K562 (cell line): ENCODE results near the gene IQCE. TPM values are rescaled to one million over a fixed set of nuclear protein-coding genes. Genes with fewer than 3 reads are reported as not detected.

Experiments
- ATAC-seq: fragments of 200-7000 bp; cut with Tn5 transposase; 3 replicates; pipeline ENCODE4 v1.9.1; 2020; ENCODE audit warnings: moderate library complexity
- BruUV-seq: library from RNA; stranded (reverse); fragments of 400-500 nt; replicated peaks from 2 replicates; lab custom pipeline; 2021; lab: Mats Ljungman, UMichigan
- CTCF ChIA-PET: fragments of 300-600 bp; formaldehyde crosslinking; extraction: SDS; loops from one replicate; lab custom pipeline; 2021; ENCODE audit warnings: low intra/inter-chr PET ratio; lab: Yijun Ruan, JAX
- POLR2A ChIA-PET: fragments of 300-600, 350-650 bp; sonication (Branson Sonifier 250); formaldehyde crosslinking; extraction: SDS; loops from one replicate; lab custom pipeline; 2021; ENCODE audit warnings: antibody characterized with exemption, inconsistent platforms; lab: Yijun Ruan, JAX
- DNase-seq, 4 experiments: peaks; one replicate each; pipeline versions ENCODE4 v3.0.0 to v3.0.0-alpha.2; 2011 to 2018; ENCODE audit warnings: low spot score in 3 of 4, mixed read lengths in 3 of 4; ENCODE audit errors: extremely low read depth in 1 of 4
- FAIRE-seq: peaks from 2 replicates; lab custom pipeline; 2011; peaks lifted over from hg19 to GRCh38; lab: Jason Lieb, UNC
- H2AFZ ChIP-seq: 2 replicates; pipeline ENCODE4 v1.6.0; 2011; ENCODE audit warnings: low read depth, low read length, control low read depth, inconsistent platforms
- H3K27ac ChIP-seq: fragments of 200-600 bp; 3 replicates; pipeline ENCODE4 v1.8.0; 2011; ENCODE audit warnings: low read depth, mild to moderate bottlenecking, control low read depth, inconsistent platforms, low read length, moderate library complexity, mixed read lengths; ENCODE audit errors: extremely low read depth
- H3K27me3 ChIP-seq, 2 experiments: fragments of 300-600 bp in 1 of 2; 2 replicates in 1 of 2; 3 replicates in 1 of 2; pipeline versions ENCODE4 v1.6.0 to v1.8.0; 2011; ENCODE audit warnings: inconsistent platforms in 2 of 2, low read length in 2 of 2, mild to moderate bottlenecking in 1 of 2, mixed read lengths in 1 of 2, moderate library complexity in 1 of 2; ENCODE audit not compliant: control insufficient read depth in 2 of 2, insufficient read depth in 2 of 2
- H3K36me3 ChIP-seq: fragments of 300-600 bp; 3 replicates; pipeline ENCODE4 v1.8.0; 2011; ENCODE audit warnings: mild to moderate bottlenecking, low read length, inconsistent platforms; ENCODE audit not compliant: control insufficient read depth, insufficient read depth
- H3K4me1 ChIP-seq, 2 experiments: fragments of 200-600 bp in 1 of 2; replicated peaks in 1 of 2; 2 replicates in 1 of 2; 3 replicates in 1 of 2; pipeline versions ENCODE4 v1.5.1 to v1.8.0; 2011; ENCODE audit warnings: inconsistent platforms in 2 of 2, low read length in 2 of 2, mild to moderate bottlenecking in 1 of 2, mixed read lengths in 1 of 2, moderate library complexity in 1 of 2; ENCODE audit not compliant: control insufficient read depth in 2 of 2, insufficient read depth in 2 of 2
- H3K4me2 ChIP-seq: 2 replicates; pipeline ENCODE4 v1.6.1; 2011; ENCODE audit warnings: low read length, control low read depth, inconsistent platforms, mixed read lengths; ENCODE audit not compliant: insufficient read depth
- H3K4me3 ChIP-seq: fragments of 200-600 bp; sonication (generic), shearing (Covaris generic); 2 replicates; pipeline ENCODE4 v1.5.1; 2016; ENCODE audit warnings: control low read depth, inconsistent platforms
- H3K79me2 ChIP-seq: fragments of 200-600 bp; 3 replicates; pipeline ENCODE4 v1.8.0; 2011; ENCODE audit warnings: low read length, inconsistent platforms; ENCODE audit not compliant: control insufficient read depth, insufficient read depth
- H3K9ac ChIP-seq, 2 experiments: 2 replicates each; pipeline versions ENCODE4 v1.6.0 to v1.6.1; 2011; ENCODE audit warnings: low read depth in 2 of 2, low read length in 2 of 2, control low read depth in 1 of 2, inconsistent platforms in 1 of 2, mild to moderate bottlenecking in 1 of 2, mixed read lengths in 1 of 2; ENCODE audit not compliant: insufficient read depth in 1 of 2
- H3K9me1 ChIP-seq: one replicate; pipeline ENCODE4 v1.6.0; 2011; ENCODE audit warnings: inconsistent platforms, mild to moderate bottlenecking, low read length, moderate library complexity; ENCODE audit not compliant: control insufficient read depth, insufficient read depth
- H3K9me3 ChIP-seq: replicated peaks from 2 replicates; pipeline ENCODE4 v1.5.1; 2011; ENCODE audit warnings: low read depth, low read length, inconsistent platforms; ENCODE audit not compliant: control insufficient read depth, insufficient read depth
- H4K20me1 ChIP-seq: replicated peaks from 2 replicates; pipeline ENCODE4 v1.6.1; 2011; ENCODE audit warnings: low read length, inconsistent platforms, mixed read lengths; ENCODE audit not compliant: control insufficient read depth, insufficient read depth
- BCOR ChIP-seq: fragments of 450-650 bp; IDR thresholded peaks from 2 replicates; pipeline ENCODE4 v1.6.1; 2016
- MYNN ChIP-seq, 2 experiments: sonication (generic); formaldehyde crosslinking in 1 of 2; IDR thresholded peaks; 2 replicates each; pipeline versions ENCODE4 v1.5.0 to v1.6.1; 2016 to 2020; ENCODE audit warnings: antibody characterized with exemption in 1 of 2, missing genetic modification reagents in 1 of 2
- RHOXF2B ChIP-seq: fragments of 250-450 bp; sonication (Bioruptor Pico); conservative IDR thresholded peaks from 2 replicates; pipeline ENCODE4 v1.5.1; 2021
- ZBTB8A ChIP-seq: fragments of 450-650 bp; IDR thresholded peaks from 2 replicates; pipeline ENCODE4 v1.6.1; 2018; ENCODE audit warnings: mild to moderate bottlenecking, moderate library complexity; ENCODE audit not compliant: partially characterized antibody
- ZFX ChIP-seq: sonication (generic); formaldehyde crosslinking; IDR thresholded peaks from 2 replicates; pipeline ENCODE4 v1.8.0; 2022; ENCODE audit warnings: mild to moderate bottlenecking, missing genetic modification reagents, moderate library complexity
- ZMIZ1 ChIP-seq, 2 experiments: fragments of 150-350 bp in 1 of 2; IDR thresholded peaks; 2 replicates each; pipeline ENCODE4 v1.6.1; 2012 to 2016; ENCODE audit warnings: low read depth in 2 of 2, low read length in 2 of 2, mild to moderate bottlenecking in 1 of 2, moderate library complexity in 1 of 2
- WGBS: fragments of 100-300 bp; shearing (Covaris generic); methylation state at CpG from one replicate; pipeline ENCODE4 v1.1.6; 2016; ENCODE audit warnings: low coverage, mixed read lengths; ENCODE audit not compliant: insufficient coverage; ENCODE audit errors: missing lambda C conversion rate; 5-methylcytosine and 5-hydroxymethylcytosine counted together
- in situ Hi-C: fragments of 300-500 bp; cut with MboI; formaldehyde crosslinking; loops from 4 replicates; pipeline ENCODE4 v1.15.0; 2018; ENCODE audit warnings: inconsistent platforms, mixed read lengths
- intact Hi-C: fragments of 100-400 bp; cut with micrococcal nuclease; formaldehyde crosslinking; loops from 2 replicates; pipeline ENCODE4 v1.14.2; 2022
- polyA plus RNA-seq, 8 experiments: library from polyadenylated mRNA; depleted of rRNA in 4 of 8; stranded (reverse) in 5 of 8; unstranded in 3 of 8; fragments of >200 nt; fragmentation: Nextera tagmentation in 2 of 8; fragmentation: Illumina TruSeq in 1 of 8; extraction: Ambion mirVana in 2 of 8; extraction: Trizol in 1 of 8; gene quantifications; 2 replicates each; pipeline versions ENCODE4 v1.2.1 to v1.2.3, GENCODE V29; 2011 to 2014; ENCODE audit warnings: inconsistent platforms in 1 of 8, missing spikeins in 1 of 8
- total RNA-seq, 7 experiments: library from RNA; depleted of rRNA in 6 of 7; stranded (reverse); fragments of >200 nt in 6 of 7; fragmentation: Illumina TruSeq in 2 of 7; extraction: Trizol in 2 of 7; gene quantifications; 2 replicates each; pipeline versions ENCODE4 v1.2.1 to v1.2.3, GENCODE V29; 2011 to 2021; ENCODE audit warnings: low replicate concordance in 1 of 7

Gene IQCE
- total and polyA plus RNA-seq, 9 of the 15 experiments (the other 6 are each of a cell fraction or from before 2014, with no cell fraction given) = 0.18 to 8.5 (median 4.2) TPM

- no peak for TF ChIP-seq ZMIZ1 (IDR thresholded peaks at IDR 0.05; ENCODE audit: low read depth in 2 of 2, low read length in 2 of 2)
- TF ChIP-seq RHOXF2B (CRISPR knock-in tag) = no peak
Measured at GRCh38 chr7:2527505-2528467, 31.0 kb upstream of the IQCE start (continued).

GRCh38 chr7:2528481-2529095, 30.2 kb upstream of the IQCE start:
- Histone ChIP-seq H3K79me2 (no peaks in the 10 kb centered on the region), H4K20me1 (no peaks in the 10 kb centered on the region; the same call in 1 of the 2 replicates), H3K27me3 (0 out of 5 replicates have a peak, but pooled peaks cover 0 to under 1% of the 10 kb centered on the region in 2 experiments), H2AFZ (no peak overlapping the region), H3K4me1 (peaks cover 25 to 79% of the 10 kb centered on the region in 2 experiments), H3K4me2 (0 out of 2 replicates have a peak overlapping the region, but pooled peaks have one; percentile 39), H3K36me3 (no peaks in the 10 kb centered on the region), H3K9ac (peak overlapping the region in 1 of 2 experiments; percentile 75; a peak in 2 of 4 replicates), H3K4me3 (no peak overlapping the region), H3K9me1 (no peaks in the 10 kb centered on the region), H3K9me3 (no peaks in the 10 kb centered on the region), H3K27ac (no peak overlapping the region)
- ChIA-PET POLR2A (interaction anchor here (1.9 kb wide), 1 partner anchor 18 kb away, joined by 4 read pairs; no protein-coding TSS in a partner anchor), CTCF (no interaction called here)
- 32% methylated on average over 15 of the region's 18 CpGs for WGBS
- BruUV-seq = no TSS peak
- no peak for DNase-seq
- intact Hi-C loops (no loop called here), in situ Hi-C loops (no loop called here)
- no peak for FAIRE-seq
- TF ChIP-seq MYNN (IDR thresholded peaks at IDR 0.05) (peak; percentile 74), MYNN (CRISPR knock-in tag; IDR thresholded peaks at IDR 0.05) (no peak), ZBTB8A (no peak), ZFX (0 out of 2 replicates have a peak, but pooled peaks have one; percentile 37), BCOR (peak; percentile 14; the same call in 1 of the 2 replicates)
- ATAC-seq = no peak
